HG02798 (cell line): Measurements from ENCODE around the gene TSGA10.

Experiments
- ATAC-seq: cut with Tn5 transposase; IDR thresholded peaks from one replicate; pipeline ENCODE4 v1.9.1; 2021; ENCODE audit warnings: mild to moderate bottlenecking; ENCODE audit not compliant: unreplicated experiment, poor library complexity

The TSGA10 gene

DNA sequence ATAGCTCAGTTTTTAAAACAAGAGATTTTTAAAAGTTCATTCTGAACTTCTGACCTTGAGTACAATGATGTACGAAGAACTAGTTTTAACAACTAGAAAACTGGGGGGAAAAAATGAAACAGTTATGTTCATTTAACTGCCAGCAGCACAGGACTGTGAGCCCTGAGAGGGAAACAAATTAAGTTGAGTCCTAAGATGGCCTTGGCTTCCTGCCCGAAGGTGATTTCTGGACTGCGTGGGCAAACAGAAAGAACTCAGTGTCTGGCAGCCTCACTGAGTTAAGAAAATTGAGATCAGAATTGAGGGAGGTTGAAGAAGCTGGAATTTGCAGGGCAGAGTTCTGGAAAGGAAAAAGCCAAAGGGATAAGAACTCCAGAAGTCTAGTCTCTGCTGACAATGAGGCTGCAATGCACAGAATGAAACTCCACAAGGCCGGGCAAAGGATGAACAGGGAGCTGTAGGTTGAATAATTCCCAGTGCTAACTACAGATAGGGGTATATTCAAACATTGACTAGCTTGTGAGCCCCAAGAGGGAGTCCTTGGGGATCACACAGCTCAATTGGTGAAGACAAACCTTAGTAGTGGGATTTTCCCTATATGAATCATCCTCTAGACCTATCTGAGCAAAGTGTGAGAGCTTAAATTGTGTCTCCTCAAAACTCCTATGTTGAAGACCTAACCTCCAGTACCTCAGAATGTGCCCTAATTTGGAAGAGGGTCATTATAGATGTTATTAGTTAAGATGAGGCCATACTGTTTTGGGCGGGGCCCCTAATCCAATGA is 205.6 kb downstream of the TSGA10 start:
- no peak for ATAC-seq

DNA sequence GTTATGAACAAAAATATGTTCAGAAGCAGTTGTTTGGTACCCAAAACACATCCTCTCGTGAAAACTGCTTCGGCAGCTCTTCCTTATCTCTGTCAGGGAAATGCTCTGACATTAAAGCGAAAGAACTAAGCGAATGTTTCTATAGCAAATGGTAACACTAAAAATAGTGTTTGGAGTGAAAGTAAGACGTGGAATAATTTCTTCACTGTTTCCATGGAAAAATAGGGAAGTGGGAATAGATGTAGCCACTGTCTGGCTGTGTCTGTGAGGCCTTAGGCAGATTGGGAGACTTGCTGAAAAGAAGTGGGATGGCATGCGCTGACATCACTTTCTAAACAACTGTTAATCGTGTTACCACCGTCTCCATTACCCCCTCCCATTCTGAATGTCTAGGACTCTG is 207.2 kb downstream of the TSGA10 start:
- ATAC-seq, result no peak
